Effector CD4-positive, alpha-beta T cell (primary cell): Measurements from ENCODE around the gene FGF22. TPM values are rescaled to one million over a fixed set of nuclear protein-coding genes. Genes with fewer than 3 reads are reported as not detected.
"Not testable (repeated sequence)": the region's sequence is repeated elsewhere in the genome, so short reads cannot be mapped to it uniquely, and the experiment has no call there.

ENCODE experiments used
- DNase-seq: peaks from one replicate; pipeline ENCODE4 v3.0.0-alpha.2; 2020
- total RNA-seq: gene quantifications from one replicate; lab custom pipeline; 2026; lab: John Stamatoyannopoulos, UW

Gene FGF22
- not detected for total RNA-seq

- peak; percentile 97 for DNase-seq
These were observed at the start of gene FGF22 for GRCh38 chr19:639253-640160. Gene FGF22 (plus strand): TSS chr19:639879. CDS start chr19:639926, 47 bp downstream.

- no peak for DNase-seq
These were observed 49.3 kb upstream of the FGF22 start for GRCh38 chr19:590396-590745.

GRCh38 chr19:590750-591098 lies 49.0 kb upstream of the FGF22 start:
- DNase-seq, result no peak

- DNase-seq, result no peak
These were observed 48.4 kb upstream of the FGF22 start for GRCh38 chr19:591099-591958.

- no peak for DNase-seq
These were observed 47.6 kb upstream of the FGF22 start for GRCh38 chr19:592101-592500.

- no peak for DNase-seq
These were observed 46.6 kb upstream of the FGF22 start for GRCh38 chr19:593055-593454.

- DNase-seq, result no peak
These were observed 46.2 kb upstream of the FGF22 start for GRCh38 chr19:593505-593904.

- no peak for DNase-seq
These were observed 45.3 kb upstream of the FGF22 start for GRCh38 chr19:594265-594870.

- DNase-seq, result no peak
These were observed 44.1 kb upstream of the FGF22 start for GRCh38 chr19:595326-596262.

- no peak for DNase-seq
These were observed 43.4 kb upstream of the FGF22 start for GRCh38 chr19:596263-596655.

GRCh38 chr19:597406-598315 lies 42.0 kb upstream of the FGF22 start:
- DNase-seq, result no peak

- DNase-seq, result no peak
These were observed 38.4 kb upstream of the FGF22 start for GRCh38 chr19:601310-601709.

GRCh38 chr19:601790-602189 lies 37.9 kb upstream of the FGF22 start:
- DNase-seq, result no peak

- DNase-seq, result no peak
These were observed 37.0 kb upstream of the FGF22 start for GRCh38 chr19:602391-603301.

- not testable (repeated sequence) for DNase-seq
These were observed 36.4 kb upstream of the FGF22 start for GRCh38 chr19:603302-603639.

- not testable (repeated sequence) for DNase-seq
These were observed 35.9 kb upstream of the FGF22 start for GRCh38 chr19:603779-604178.

- DNase-seq, result no peak
These were observed 35.3 kb upstream of the FGF22 start for GRCh38 chr19:604355-604754.

- not testable (repeated sequence) for DNase-seq
These were observed 34.4 kb upstream of the FGF22 start for GRCh38 chr19:605061-605971.
